Heart left ventricle (tissue), 13 donors: ENCODE results near the gene CCHCR1.

ENCODE experiments used
- CTCF ChIP-seq, 12 donors: fragments of 200-600 bp; sonication (generic) in 4 of 12; IDR thresholded peaks; one replicate each; pipeline versions ENCODE4 v1.5.0 to v1.8.0; 2018 to 2022; ENCODE audit warnings: antibody characterized with exemption in 12 of 12, mild to moderate bottlenecking in 5 of 12
- POLR2A ChIP-seq, 2 donors: fragments of 450-650 bp; IDR thresholded peaks; one replicate each; pipeline ENCODE4 v1.6.1; 2017; ENCODE audit warnings: antibody characterized with exemption in 2 of 2, mild to moderate bottlenecking in 2 of 2, moderate library complexity in 2 of 2
- donor health status: ischemic (EF 13 %, LVEDD 7.1; RV severe dilation, severe dysfunction).
- donor health status: DM: no; HTN: yes; CAD: no.
- donor health status: DM: no; HTN: no; CAD: no.
- donor health status: ischemic (EF 25% LVEDD 6.9; RV normal size, moderate dysfunction).
- donor health status: ischemic (EF 25% LVEDD 5.7; RV mildly dilated, moderate dysfunction).
- donor health status: ischemic (EF 35%, LVEDD 5.7; RV mildly dilated, moderate dysfunction).
- donor health status: nonischemic (EF 11% LVEDD 7.7; RV severe dilation, severe dysfunction).
- donor health status: DM: yes; HTN: yes; CAD: no.
- donor health status: PGD.
- donor health status: ischemic (EF 29% LVEDD 5.4; RV normal size, mild dysfunction).
- donor health status: nonischemic (EF 23%, LVEDD 6.1; RV moderate dilation, normal function).

- no peak for TF ChIP-seq CTCF (IDR thresholded peaks at IDR 0.05)
- TF ChIP-seq POLR2A (IDR thresholded peaks at IDR 0.05) = no peak
These were observed 46.6 kb downstream of the CCHCR1 start for GRCh38 chr6:31110825-31111582.
